CD14-positive monocyte (primary cell): ENCODE measurements around the gene CAMK1D. TPM values are rescaled to one million over a fixed set of nuclear protein-coding genes. Genes with fewer than 3 reads are reported as not detected.

Experiments
- DNase-seq, 3 donors: peaks; one replicate each; pipeline ENCODE4 v3.0.0-alpha.2; 2011 to 2022
- H2AFZ ChIP-seq: 2 replicates; pipeline ENCODE4 v1.6.0; 2012; ENCODE audit warnings: mild to moderate bottlenecking, low read depth, low read length, inconsistent platforms; ENCODE audit not compliant: insufficient read depth, poor library complexity, severe bottlenecking
- H3K27ac ChIP-seq, 2 donors: 1 replicate in 1 of 2; 2 replicates in 1 of 2; pipeline ENCODE4 v1.5.1; 2012 to 2013; ENCODE audit warnings: low read length in 2 of 2, control low read depth in 1 of 2, inconsistent platforms in 1 of 2, low read depth in 1 of 2, mild to moderate bottlenecking in 1 of 2
- H3K27me3 ChIP-seq, 2 donors: one replicate each; pipeline versions ENCODE4 v1.6.0 to v1.6.1; 2011 to 2013; ENCODE audit warnings: low read length in 2 of 2; ENCODE audit not compliant: control insufficient read depth in 2 of 2, insufficient read depth in 2 of 2
- H3K36me3 ChIP-seq, 2 donors: replicated peaks in 1 of 2; 1 replicate in 1 of 2; 2 replicates in 1 of 2; pipeline versions ENCODE4 v1.5.1 to v1.6.1; 2012 to 2013; ENCODE audit warnings: low read length in 2 of 2, control low read depth in 1 of 2, inconsistent platforms in 1 of 2, mild to moderate bottlenecking in 1 of 2; ENCODE audit not compliant: insufficient read depth in 2 of 2, control insufficient read depth in 1 of 2
- H3K4me1 ChIP-seq, 2 donors: 1 replicate in 1 of 2; 2 replicates in 1 of 2; pipeline versions ENCODE4 v1.5.1 to v1.6.1; 2012 to 2013; ENCODE audit warnings: low read length in 2 of 2, control low read depth in 1 of 2, inconsistent platforms in 1 of 2, mild to moderate bottlenecking in 1 of 2, moderate library complexity in 1 of 2; ENCODE audit not compliant: insufficient read depth in 2 of 2, control insufficient read depth in 1 of 2
- H3K4me2 ChIP-seq: replicated peaks from 2 replicates; pipeline ENCODE3; 2012; ENCODE audit warnings: low read length, moderate library complexity, mild to moderate bottlenecking; ENCODE audit not compliant: poor library complexity, severe bottlenecking; ENCODE audit errors: extremely low read depth
- H3K4me3 ChIP-seq, 3 experiments: fragments of 200-600 bp in 1 of 3; sonication (generic) in 1 of 3; replicated peaks in 1 of 3; 1 replicate in 2 of 3; 2 replicates in 1 of 3; pipeline ENCODE4 v1.5.1; 2011 to 2013; ENCODE audit warnings: low read length in 3 of 3, mild to moderate bottlenecking in 3 of 3, control low read depth in 2 of 3, low read depth in 2 of 3, inconsistent platforms in 1 of 3, moderate library complexity in 1 of 3
- H3K79me2 ChIP-seq: 2 replicates; pipeline ENCODE4 v1.6.0; 2012; ENCODE audit warnings: mild to moderate bottlenecking, control low read depth, inconsistent platforms, low read length, moderate library complexity; ENCODE audit not compliant: insufficient read depth
- H3K9ac ChIP-seq: 2 replicates; pipeline ENCODE4 v1.6.0; 2017; ENCODE audit warnings: low read length, mild to moderate bottlenecking; ENCODE audit not compliant: insufficient read depth, poor library complexity, severe bottlenecking
- H3K9me3 ChIP-seq, 2 donors: replicated peaks in 1 of 2; 1 replicate in 1 of 2; 2 replicates in 1 of 2; pipeline versions ENCODE4 v1.5.1 to v1.6.1; 2012 to 2013; ENCODE audit warnings: low read length in 2 of 2, control low read depth in 1 of 2; ENCODE audit not compliant: control insufficient read depth in 1 of 2, insufficient read depth in 1 of 2
- H4K20me1 ChIP-seq: 2 replicates; pipeline ENCODE4 v1.6.0; 2012; ENCODE audit warnings: mild to moderate bottlenecking, low read length, control low read depth, moderate library complexity; ENCODE audit not compliant: insufficient read depth
- H3K27ac Mint-ChIP-seq, 7 donors: one replicate each; pipeline ENCODE4 v1.8.0; 2020; ENCODE audit warnings: mild to moderate bottlenecking in 7 of 7, mixed read lengths in 7 of 7, moderate library complexity in 6 of 7, inconsistent platforms in 2 of 7
- H3K27me3 Mint-ChIP-seq, 3 donors: one replicate each; pipeline ENCODE4 v1.8.0; 2021 to 2022; ENCODE audit warnings: low read depth in 3 of 3, mild to moderate bottlenecking in 3 of 3, mixed read lengths in 3 of 3, moderate library complexity in 3 of 3, inconsistent platforms in 1 of 3
- H3K36me3 Mint-ChIP-seq, 2 donors: one replicate each; pipeline ENCODE4 v1.8.0; 2020; ENCODE audit warnings: mixed read lengths in 2 of 2, inconsistent platforms in 1 of 2, mild to moderate bottlenecking in 1 of 2
- H3K4me1 Mint-ChIP-seq: one replicate; pipeline ENCODE4 v1.8.0; 2020; ENCODE audit warnings: mild to moderate bottlenecking, mixed read lengths
- H3K4me3 Mint-ChIP-seq, 2 donors: one replicate each; pipeline ENCODE4 v1.8.0; 2020; ENCODE audit warnings: mild to moderate bottlenecking in 2 of 2, mixed read lengths in 2 of 2, moderate library complexity in 1 of 2
- H3K9me3 Mint-ChIP-seq, 7 donors: one replicate each; pipeline ENCODE4 v1.8.0; 2020 to 2022; ENCODE audit warnings: mixed read lengths in 7 of 7, mild to moderate bottlenecking in 6 of 7, moderate library complexity in 6 of 7, inconsistent platforms in 2 of 7
- CTCF ChIP-seq: fragments of 200-600 bp; IDR thresholded peaks from one replicate; pipeline ENCODE4 v1.8.0; 2022; ENCODE audit warnings: antibody characterized with exemption, mild to moderate bottlenecking
- WGBS: methylation state at CpG from one replicate; pipeline ENCODE4 v1.1.5; 2013; ENCODE audit warnings: missing lambda C conversion rate; ENCODE audit not compliant: insufficient coverage; 5-methylcytosine and 5-hydroxymethylcytosine counted together
- intact Hi-C, 2 donors: fragments of 100-400 bp; cut with micrococcal nuclease; formaldehyde crosslinking; loops; one replicate each; pipeline versions ENCODE4 v1.15.0 to v1.15.1; 2023
- polyA plus RNA-seq, 3 donors: library from polyadenylated mRNA; depleted of rRNA in 1 of 3; unstranded in 2 of 3; stranded (reverse) in 1 of 3; fragments of 300-500 nt in 2 of 3; fragments of >200 nt in 1 of 3; fragmentation: Illumina TruSeq in 2 of 3; gene quantifications; 1 replicate in 2 of 3; 2 replicates in 1 of 3; pipeline ENCODE4 v1.2.3, GENCODE V29; 2012 to 2021

The CAMK1D gene
- polyA plus RNA-seq, 3 donors = 6.7 to 11.8 (median 7.1) TPM

- WGBS = 96% methylated on average over 4 of the region's 6 CpGs
- intact Hi-C loops = no loop called here
- no peak overlapping the region for H3K4me3 Mint-ChIP-seq
Observed at GRCh38 chr10:12874501-12874900, 525.2 kb downstream of the CAMK1D start.

GRCh38 chr10:12875100-12875499 is 525.8 kb downstream of the CAMK1D start:
- Mint-ChIP-seq H3K36me3 (no peaks in the 10 kb centered on the region), H3K4me1 (no peaks in the 10 kb centered on the region), H3K27ac (no peak overlapping the region), H3K9me3 (peaks cover 2 to 18% (median 7%) of the 10 kb centered on the region in 7 donors), H3K27me3 (peaks cover 0 to 8% (median 0%) of the 10 kb centered on the region in 3 donors), H3K4me3 (no peak overlapping the region)
- Histone ChIP-seq H3K9ac (no peak overlapping the region), H3K27ac (no peak overlapping the region), H2AFZ (no peak overlapping the region), H3K4me2 (no peak overlapping the region), H3K79me2 (no peaks in the 10 kb centered on the region), H4K20me1 (no peaks in the 10 kb centered on the region), H3K36me3 (no peaks in the 10 kb centered on the region), H3K4me3 (no peak overlapping the region), H3K27me3 (no peaks in the 10 kb centered on the region), H3K4me1 (no peaks in the 10 kb centered on the region), H3K9me3 (peaks cover 0 to 3% of the 10 kb centered on the region in 2 donors)
- no peak for TF ChIP-seq CTCF
- DNase-seq = no peak
- intact Hi-C loops = no loop called here
- 88% methylated on average over 5 of the region's 5 CpGs for WGBS

More at GRCh38 chr10:12874501-12874900, 525.2 kb downstream of the CAMK1D start:
- no peaks in the 10 kb centered on the region for H3K4me1 Mint-ChIP-seq
- H3K4me2 ChIP-seq = no peak overlapping the region
- H3K9me3 Mint-ChIP-seq = peaks cover 2 to 14% (median 6%) of the 10 kb centered on the region in 7 donors
- no peak overlapping the region for H3K4me3 ChIP-seq
- H3K36me3 Mint-ChIP-seq = no peaks in the 10 kb centered on the region
- H3K27me3 ChIP-seq = no peaks in the 10 kb centered on the region
- no peak overlapping the region for H3K27ac ChIP-seq
- no peak overlapping the region for H3K27ac Mint-ChIP-seq
- H3K4me1 ChIP-seq = no peaks in the 10 kb centered on the region
- TF ChIP-seq CTCF = no peak
- H3K9me3 ChIP-seq = peaks cover 0 to 3% of the 10 kb centered on the region in 2 donors
- no peak overlapping the region for H3K9ac ChIP-seq
- H4K20me1 ChIP-seq = no peaks in the 10 kb centered on the region
- no peaks in the 10 kb centered on the region for H3K36me3 ChIP-seq
- peaks cover 0 to 8% (median 0%) of the 10 kb centered on the region in 3 donors for H3K27me3 Mint-ChIP-seq
- H2AFZ ChIP-seq = no peak overlapping the region
- H3K79me2 ChIP-seq = no peaks in the 10 kb centered on the region
- DNase-seq = no peak
